ENCODE measurements around the gene IGSF21.

IGSF21 gene

DNA sequence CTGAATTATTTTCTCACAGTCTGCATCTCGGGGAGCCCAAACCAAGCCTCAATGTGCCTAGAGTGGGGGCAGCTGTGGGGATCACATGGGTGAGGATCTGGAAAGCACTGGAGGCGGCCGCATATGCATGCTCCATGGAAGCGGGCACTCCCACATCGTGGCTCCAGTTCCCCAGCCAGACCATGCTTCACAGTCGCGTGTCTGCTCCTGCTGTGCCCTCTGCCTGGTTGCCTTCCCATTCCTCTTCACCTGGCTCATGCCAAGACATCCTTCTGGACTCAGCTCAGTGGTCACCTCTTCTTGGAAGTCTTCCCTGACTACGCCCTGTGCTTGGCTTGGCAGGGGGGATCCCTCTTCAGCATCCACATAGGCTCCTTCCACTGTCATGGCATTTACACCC, 32.8 kb downstream of the IGSF21 start:
- no peak overlapping the region for H3K27ac ChIP-seq
- ChIA-PET CTCF (interaction anchor here (0.7 kb wide), 1 partner anchor 184 kb away, joined by 4 read pairs; no protein-coding TSS in a partner anchor), POLR2A (ENCODE audit: low non-redundant PET) (no interaction called here)
- TF ChIP-seq CTCF (conservative IDR thresholded peaks at IDR 0.05; ENCODE audit: low read depth) = no peak
- DNase-seq (ENCODE audit: low spot score) = no peak

- ChIA-PET POLR2A (ENCODE audit: low non-redundant PET) (no interaction called here), CTCF (interaction anchor here (0.6 kb wide), 1 partner anchor 142 kb away, joined by 4 read pairs; no protein-coding TSS in a partner anchor)
- no peak for TF ChIP-seq CTCF (conservative IDR thresholded peaks at IDR 0.05; ENCODE audit: low read depth)
- no peak for DNase-seq (ENCODE audit: low spot score)
- no peak overlapping the region for H3K27ac ChIP-seq
These were observed 34.1 kb downstream of the IGSF21 start for GRCh38 chr1:18141661-18142060.

DNA sequence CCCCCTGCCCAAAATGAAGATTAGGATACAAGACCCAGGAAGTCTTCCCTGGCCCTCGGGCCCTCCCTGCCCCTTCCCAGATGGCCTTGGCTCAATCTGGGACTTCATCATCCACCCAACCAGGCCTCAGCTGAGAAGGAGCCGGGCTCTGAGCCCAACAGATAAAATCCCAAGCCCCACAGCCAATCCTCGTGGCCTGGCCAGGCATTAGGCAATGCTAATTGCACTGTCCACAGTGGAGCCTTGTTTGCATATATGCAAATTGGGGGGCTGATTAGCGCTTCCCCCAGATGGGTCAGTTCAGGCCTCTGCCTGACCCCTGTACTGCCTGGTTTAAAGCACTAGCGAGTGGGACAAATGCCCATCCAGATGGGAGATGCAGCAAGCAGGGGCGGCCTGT, 34.9 kb downstream of the IGSF21 start:
- no peak for TF ChIP-seq CTCF (conservative IDR thresholded peaks at IDR 0.05; ENCODE audit: low read depth)
- no peak overlapping the region for H3K27ac ChIP-seq
- DNase-seq (ENCODE audit: low spot score) = no peak
- POLR2A ChIA-PET (ENCODE audit: low non-redundant PET) = no interaction called here
- CTCF ChIA-PET = interaction anchor here (0.6 kb wide), 1 partner anchor 143 kb away, joined by 4 read pairs; no protein-coding TSS in a partner anchor

GRCh38 chr1:18142969-18143368, 35.4 kb downstream of the IGSF21 start:
- no peak for TF ChIP-seq CTCF (conservative IDR thresholded peaks at IDR 0.05; ENCODE audit: low read depth)
- CTCF ChIA-PET = no interaction called here
- POLR2A ChIA-PET (ENCODE audit: low non-redundant PET) = interaction anchor here (0.5 kb wide), 1 partner anchor 10 kb away, joined by 3 read pairs; no protein-coding TSS in a partner anchor
- no peak for DNase-seq (ENCODE audit: low spot score)
- no peak overlapping the region for H3K27ac ChIP-seq

DNA sequence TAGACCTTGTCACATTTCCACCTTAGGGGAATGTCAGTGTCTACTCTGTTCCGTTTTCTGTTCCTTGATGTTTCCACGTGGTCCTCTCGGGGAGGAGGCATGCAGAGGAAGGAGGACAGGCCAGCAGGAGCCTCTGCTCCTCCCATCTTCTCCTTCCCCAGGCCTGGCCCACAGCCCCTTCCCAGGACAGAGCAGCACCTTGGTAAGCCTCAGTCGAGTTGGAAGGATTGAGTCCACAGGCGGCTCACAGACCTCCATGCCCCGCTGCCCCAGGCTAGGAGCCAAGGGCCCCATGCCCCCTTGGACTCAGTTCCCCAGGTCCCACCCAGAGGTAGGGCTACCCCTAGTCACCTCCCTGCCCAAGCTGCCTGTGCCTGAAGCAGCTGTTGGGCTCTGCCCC, 36.5 kb downstream of the IGSF21 start:
- TF ChIP-seq CTCF (conservative IDR thresholded peaks at IDR 0.05; ENCODE audit: low read depth) = no peak
- no peak overlapping the region for H3K27ac ChIP-seq
- POLR2A ChIA-PET (ENCODE audit: low non-redundant PET) = no interaction called here
- no peak for DNase-seq (ENCODE audit: low spot score)
- CTCF ChIA-PET = no interaction called here

- no peak for TF ChIP-seq CTCF (conservative IDR thresholded peaks at IDR 0.05; ENCODE audit: low read depth)
- ChIA-PET CTCF (interaction anchor here (0.7 kb wide), 1 partner anchor 411 kb away, joined by 3 read pairs; no protein-coding TSS in a partner anchor), POLR2A (ENCODE audit: low non-redundant PET) (no interaction called here)
- no peak overlapping the region for H3K27ac ChIP-seq
- DNase-seq (ENCODE audit: low spot score) = no peak
These were observed 37.5 kb downstream of the IGSF21 start for GRCh38 chr1:18144916-18145647.
